GM20431 (cell line): ENCODE results near the gene EBF3.

Experiments
- in situ Hi-C: fragments of 300-500 bp; cut with MseI, MboI; formaldehyde crosslinking; loops from one replicate; pipeline ENCODE4 v1.15.0; 2020; ENCODE audit warnings: low sequenced_read_pairs; ENCODE audit not compliant: unreplicated experiment

Gene EBF3

GRCh38 chr10:129963641-129964501, at the start of gene EBF3:
Gene EBF3, minus strand, starts transcription at chr10:129964274. Its CDS starts 506 bp downstream, at chr10:129963768.
- in situ Hi-C loops, result no loop called here

DNA sequence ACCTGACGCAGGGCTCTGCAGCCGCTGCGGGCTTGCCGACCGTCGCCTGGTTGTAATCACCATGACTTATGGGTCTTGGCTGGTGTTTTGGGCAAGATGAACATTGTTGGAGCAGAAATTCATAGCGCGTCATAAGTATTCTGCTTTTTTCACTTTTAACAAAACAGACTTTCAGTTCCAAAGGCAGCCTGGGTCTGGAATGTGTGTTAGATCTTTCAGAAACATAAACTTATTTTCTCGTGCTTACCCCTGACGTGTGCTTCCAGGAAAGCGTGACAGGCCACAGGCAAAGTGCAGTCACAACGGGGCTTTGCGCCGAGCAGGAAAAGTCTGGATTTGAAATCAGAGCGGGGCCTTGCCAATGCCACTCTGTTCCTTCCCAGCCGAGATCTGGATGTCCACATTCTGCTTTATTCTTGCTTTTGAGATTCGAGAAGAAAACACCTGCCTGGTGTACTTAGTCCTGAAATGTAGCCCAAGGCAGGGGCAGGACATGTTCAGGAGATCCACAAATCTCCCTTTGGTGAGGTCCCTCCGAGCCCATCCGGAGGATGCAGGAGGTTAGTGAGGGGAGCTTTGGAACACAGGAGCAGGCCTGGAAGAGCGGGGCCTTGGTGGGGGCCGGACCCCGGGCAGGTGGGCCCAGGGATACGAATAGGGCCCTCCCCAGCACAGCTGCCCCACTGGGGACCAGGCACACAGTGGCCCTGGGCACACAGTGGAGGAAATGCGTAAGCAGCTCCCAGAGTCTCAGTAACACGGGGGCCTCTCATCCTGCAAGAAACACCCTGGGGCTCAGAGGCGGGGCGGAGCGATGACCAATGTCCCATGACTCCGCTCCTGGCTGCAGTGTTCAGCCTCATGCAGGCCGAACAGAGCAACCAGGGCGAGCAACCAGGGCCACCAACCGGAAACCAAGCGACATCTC, 49.5 kb upstream of the EBF3 start:
- in situ Hi-C loops, result no loop called here

- in situ Hi-C loops, result no loop called here
These were observed 48.1 kb upstream of the EBF3 start for GRCh38 chr10:130012129-130012528.

DNA sequence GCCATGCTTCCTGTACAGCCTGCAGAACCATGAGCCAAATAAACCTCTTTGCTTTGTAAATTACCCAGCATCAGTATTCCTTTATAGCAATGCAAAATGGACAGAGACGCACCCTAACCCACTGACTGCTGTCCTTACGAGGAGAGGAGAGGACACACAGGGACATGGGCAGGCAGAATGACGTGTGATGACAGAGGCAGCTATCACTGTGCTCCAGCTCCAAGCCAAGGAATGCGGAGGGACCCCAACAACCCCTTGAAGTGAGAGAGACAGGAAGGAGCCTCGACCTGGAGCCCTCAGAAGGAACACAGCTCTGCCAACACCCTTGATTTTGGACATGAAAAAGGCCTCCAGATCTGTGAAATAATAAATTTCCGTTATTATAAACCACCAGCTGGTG, 46.6 kb upstream of the EBF3 start:
- in situ Hi-C loops, result no loop called here

DNA sequence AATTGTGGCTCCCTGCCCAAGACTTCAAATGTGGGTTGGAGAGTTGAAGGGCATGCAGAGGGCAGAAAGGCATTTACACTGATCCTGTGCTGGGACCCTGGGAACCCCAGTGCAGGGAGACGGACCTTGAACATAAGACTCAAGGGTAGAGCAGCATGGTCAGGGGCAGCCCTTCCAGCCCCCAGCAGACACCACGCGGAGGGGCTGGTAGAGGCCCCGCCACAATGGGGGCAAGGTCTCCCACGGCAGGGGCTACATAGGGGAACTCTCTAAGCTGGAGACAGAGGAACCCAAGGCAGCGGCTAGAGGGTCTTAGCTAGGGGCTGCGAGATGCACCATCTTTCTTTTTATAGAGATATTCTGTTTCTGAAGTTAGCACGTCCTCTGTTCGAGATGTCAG, 45.2 kb upstream of the EBF3 start:
- in situ Hi-C loops, result no loop called here

DNA sequence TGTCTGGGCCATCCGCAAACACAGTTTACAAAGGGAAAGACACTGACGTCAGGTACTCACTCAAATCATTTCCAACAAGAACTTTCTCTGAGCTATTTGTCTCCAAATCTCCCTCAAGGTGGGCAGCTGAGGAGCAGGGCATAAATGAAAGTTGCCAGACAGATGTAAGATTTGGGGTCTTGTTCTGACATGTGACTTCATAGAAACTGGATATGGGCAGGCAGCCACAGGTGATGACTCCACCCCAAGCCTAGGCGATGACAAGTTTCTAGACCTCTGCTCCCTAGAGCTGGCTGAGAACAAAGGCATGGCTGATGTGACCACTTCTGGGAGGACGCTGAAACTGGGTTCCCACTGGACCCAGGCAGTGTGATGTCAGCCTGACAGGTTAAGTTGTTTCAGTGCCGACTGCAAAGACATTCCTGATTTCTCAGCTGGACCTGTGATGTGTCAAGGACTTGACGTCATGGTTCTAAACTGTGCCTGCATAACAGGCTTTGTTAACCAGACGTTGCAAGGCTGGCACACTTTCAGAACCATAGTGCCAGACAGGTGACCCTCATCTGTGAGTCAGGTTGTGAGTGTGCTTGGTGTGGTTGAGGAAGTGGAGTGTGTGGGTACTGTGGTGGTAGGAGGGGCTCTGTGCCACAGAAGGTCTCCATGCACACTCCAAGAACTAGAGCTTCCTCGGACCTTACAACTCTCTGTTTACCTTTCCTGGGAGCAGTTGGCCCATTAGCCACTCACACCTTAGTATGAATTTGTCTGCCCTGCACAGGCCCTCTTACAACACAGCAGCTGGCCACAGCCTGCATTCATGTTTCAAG, 39.9 kb upstream of the EBF3 start:
- in situ Hi-C loops, result no loop called here

GRCh38 chr10:130003166-130003565, 39.1 kb upstream of the EBF3 start:
- in situ Hi-C loops, result no loop called here

GRCh38 chr10:130002606-130003005, 38.5 kb upstream of the EBF3 start:
- in situ Hi-C loops, result no loop called here

DNA sequence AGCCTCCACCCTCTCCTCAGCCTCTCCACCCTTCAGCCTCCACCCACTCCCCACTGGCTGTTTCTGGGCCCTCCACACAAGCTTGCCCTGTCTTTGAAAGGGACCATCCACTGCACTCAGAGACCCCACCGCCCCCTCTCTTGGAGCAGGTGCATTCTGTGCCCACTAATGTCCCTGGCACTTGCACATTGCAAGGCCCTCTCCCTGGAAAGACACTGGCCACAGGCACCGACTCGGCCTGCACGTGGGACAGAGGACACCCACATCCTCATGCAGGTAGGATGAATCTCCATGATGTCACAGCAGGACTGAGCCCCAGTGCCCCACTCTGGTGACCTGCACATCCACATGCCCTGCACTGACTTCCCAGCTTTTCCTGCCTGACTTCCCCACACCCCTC, 36.8 kb upstream of the EBF3 start:
- in situ Hi-C loops, result no loop called here

DNA sequence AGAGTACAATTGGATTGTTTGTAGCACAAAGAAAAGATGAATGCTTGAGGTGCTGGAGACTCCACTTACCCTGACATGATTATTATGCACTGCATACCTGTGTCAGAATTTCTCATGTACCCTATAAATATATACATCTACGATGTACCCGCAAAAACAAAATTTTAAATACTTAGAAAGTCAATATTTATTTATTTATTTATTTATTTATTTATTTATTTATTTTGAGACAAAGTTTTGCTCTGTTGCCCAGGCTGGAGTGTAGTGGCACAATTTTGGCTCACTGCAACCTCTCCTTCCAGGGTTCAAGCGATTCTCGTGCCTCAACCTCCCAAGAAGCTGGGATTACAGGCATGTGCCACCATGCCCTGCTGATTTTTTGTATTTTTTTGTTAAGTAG, 35.1 kb upstream of the EBF3 start:
- in situ Hi-C loops, result no loop called here

GRCh38 chr10:129993621-129994020, 29.5 kb upstream of the EBF3 start:
- in situ Hi-C loops, result no loop called here

- in situ Hi-C loops, result no loop called here
These were observed 28.3 kb upstream of the EBF3 start for GRCh38 chr10:129992356-129992755.

DNA sequence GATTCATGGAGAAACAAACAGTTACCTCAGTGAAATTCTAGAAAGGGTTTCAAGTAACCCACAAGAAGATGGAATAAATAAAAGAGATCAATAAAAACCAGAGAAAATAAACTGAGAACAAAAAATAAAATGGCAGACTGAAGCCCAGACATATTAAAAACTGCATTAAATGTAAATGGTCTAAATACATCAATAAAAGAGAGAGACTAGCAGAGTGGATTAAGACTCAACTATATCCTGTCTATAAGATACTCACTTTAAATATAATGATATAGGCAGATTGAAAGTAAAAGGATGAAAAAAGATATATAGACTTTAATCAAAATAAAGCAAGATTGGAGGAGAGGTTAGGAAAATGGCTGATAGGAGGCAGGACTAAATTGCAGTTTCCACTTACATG, 18.8 kb upstream of the EBF3 start:
- in situ Hi-C loops, result no loop called here

- in situ Hi-C loops, result no loop called here
These were observed 14.9 kb upstream of the EBF3 start for GRCh38 chr10:129978980-129979379.

- in situ Hi-C loops, result no loop called here
These were observed 14.2 kb upstream of the EBF3 start for GRCh38 chr10:129978322-129978721.

GRCh38 chr10:129977794-129978193, 13.7 kb upstream of the EBF3 start:
- in situ Hi-C loops, result no loop called here

GRCh38 chr10:129973674-129974059, 9.6 kb upstream of the EBF3 start:
- in situ Hi-C loops, result no loop called here

DNA sequence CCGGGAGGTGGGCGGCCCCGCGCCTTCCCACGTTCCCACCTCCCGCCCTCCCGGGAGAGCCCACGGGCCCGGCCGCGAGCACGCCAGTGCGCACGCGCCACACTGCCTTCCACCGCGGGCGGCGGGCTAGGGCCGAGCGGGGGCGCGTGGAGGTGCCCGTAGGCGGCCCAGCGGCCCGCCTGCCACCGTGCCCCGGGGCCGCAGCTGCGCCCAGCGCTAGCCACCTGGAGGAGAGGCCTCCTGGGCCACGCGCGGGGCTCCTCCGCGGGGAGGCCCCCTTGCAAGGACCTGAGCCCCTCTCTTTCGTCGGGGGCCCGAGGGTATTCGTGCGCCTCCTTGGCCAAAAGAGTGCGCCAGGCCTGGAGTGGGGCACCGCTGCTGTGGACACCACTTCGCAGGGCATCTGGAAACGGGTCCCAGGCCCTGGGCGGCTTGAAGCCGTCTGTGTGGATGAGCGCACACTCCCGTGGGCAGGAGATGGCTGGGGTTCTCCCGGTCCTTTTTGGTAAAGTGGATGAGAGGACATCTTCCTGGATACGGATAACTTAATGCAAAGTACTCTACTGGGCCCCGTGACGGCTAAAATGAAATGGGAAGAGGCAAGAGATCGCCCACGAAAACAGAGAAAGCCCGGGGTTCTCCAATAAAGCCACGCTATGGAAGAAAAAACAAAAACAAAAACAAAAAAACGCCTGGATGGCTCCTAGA, 9.0 kb upstream of the EBF3 start:
- in situ Hi-C loops, result no loop called here

DNA sequence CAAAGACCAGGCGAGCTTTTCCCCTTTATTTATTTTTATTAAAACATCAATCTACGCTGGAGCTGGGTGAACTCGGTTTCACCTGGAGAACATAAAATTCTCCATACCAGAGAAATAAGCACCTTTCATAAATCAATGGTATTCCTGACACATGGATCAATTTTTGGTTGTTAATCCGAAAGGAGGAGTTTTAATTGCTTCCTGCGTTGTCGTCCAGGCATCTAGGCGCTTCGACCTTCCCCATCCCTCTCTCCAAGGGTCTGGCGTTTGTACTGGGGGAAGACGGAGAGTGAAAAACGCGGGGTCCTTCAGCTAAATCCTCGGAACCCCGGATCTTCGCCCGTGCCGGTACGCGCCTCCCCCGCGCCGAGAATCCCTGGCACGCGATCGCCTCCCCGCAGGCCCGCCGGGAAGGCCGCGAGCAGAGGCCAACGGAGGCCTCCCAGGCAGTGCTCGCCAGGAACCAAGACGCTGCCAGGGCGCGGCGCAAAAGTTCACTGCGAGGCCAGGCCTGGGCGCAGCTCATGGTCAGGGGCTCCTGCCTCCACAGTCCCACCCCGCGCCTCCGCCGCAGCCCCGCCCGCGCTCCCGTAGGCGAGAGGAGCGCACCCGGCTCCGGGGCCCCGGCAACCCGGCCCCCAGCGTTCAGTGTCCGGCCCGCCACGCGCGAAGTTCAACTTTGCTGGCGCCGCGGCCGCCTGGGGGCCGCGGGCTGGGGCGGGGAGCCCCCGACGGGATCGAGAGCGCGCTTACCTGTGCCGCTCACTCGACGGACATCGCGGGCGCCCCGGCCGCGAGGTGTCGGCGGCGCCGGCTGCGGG, 8.3 kb upstream of the EBF3 start:
- in situ Hi-C loops, result no loop called here
